IMR-90 (cell line): ENCODE results near the gene PSAP. TPM values are rescaled to one million over a fixed set of nuclear protein-coding genes. Genes with fewer than 3 reads are reported as not detected.

Experiments used
- BHLHE40 ChIP-seq: fragments of 150-350 bp; IDR thresholded peaks from 2 replicates; pipeline ENCODE4 v1.6.1; 2016; ENCODE audit warnings: mild to moderate bottlenecking, low read depth, low read length
- ELK1 ChIP-seq: fragments of 150-350 bp; IDR thresholded peaks from 2 replicates; pipeline ENCODE4 v1.6.1; 2016; ENCODE audit warnings: low read depth, mild to moderate bottlenecking, low read length, moderate library complexity, borderline replicate concordance
- polyA plus RNA-seq, 3 experiments: library from polyadenylated mRNA; depleted of rRNA; stranded (reverse); fragments of >200 nt; gene quantifications; 2 replicates each; pipeline ENCODE4 v1.2.3, GENCODE V29; 2012; ENCODE audit warnings: low replicate concordance in 1 of 3
- total RNA-seq: library from RNA; depleted of rRNA; stranded (reverse); fragments of >200 nt; gene quantifications from 2 replicates; pipeline ENCODE4 v1.2.3, GENCODE V29; 2012
- TF ChIP-seq, protein P1 (sequence below): conservative IDR thresholded peaks from 2 replicates; pipeline ENCODE4 v1.5.1; 2012; ENCODE audit warnings: mild to moderate bottlenecking, low read depth, low read length, improper control_type of control experiment

PSAP gene
- total and polyA plus RNA-seq, 2 of the 4 experiments (the other 2 are of a cell fraction) = 216 to 876 TPM

- TF ChIP-seq ELK1 (no peak), BHLHE40 (no peak)
- TF ChIP-seq, protein P1, sequence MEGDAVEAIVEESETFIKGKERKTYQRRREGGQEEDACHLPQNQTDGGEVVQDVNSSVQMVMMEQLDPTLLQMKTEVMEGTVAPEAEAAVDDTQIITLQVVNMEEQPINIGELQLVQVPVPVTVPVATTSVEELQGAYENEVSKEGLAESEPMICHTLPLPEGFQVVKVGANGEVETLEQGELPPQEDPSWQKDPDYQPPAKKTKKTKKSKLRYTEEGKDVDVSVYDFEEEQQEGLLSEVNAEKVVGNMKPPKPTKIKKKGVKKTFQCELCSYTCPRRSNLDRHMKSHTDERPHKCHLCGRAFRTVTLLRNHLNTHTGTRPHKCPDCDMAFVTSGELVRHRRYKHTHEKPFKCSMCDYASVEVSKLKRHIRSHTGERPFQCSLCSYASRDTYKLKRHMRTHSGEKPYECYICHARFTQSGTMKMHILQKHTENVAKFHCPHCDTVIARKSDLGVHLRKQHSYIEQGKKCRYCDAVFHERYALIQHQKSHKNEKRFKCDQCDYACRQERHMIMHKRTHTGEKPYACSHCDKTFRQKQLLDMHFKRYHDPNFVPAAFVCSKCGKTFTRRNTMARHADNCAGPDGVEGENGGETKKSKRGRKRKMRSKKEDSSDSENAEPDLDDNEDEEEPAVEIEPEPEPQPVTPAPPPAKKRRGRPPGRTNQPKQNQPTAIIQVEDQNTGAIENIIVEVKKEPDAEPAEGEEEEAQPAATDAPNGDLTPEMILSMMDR = no peak
These were observed 7.2 kb upstream of the PSAP start (continued) for GRCh38 chr10:71857934-71858890.
